ENCODE measurements around the gene FXN. TPM values are rescaled to one million over a fixed set of nuclear protein-coding genes. Genes with fewer than 3 reads are reported as not detected.

FXN gene
- total and polyA plus RNA-seq, 2 experiments from 2014 or later: 12.2 to 31.5 TPM

- no peaks in the 10 kb centered on the region for H3K9me3 ChIP-seq (ENCODE audit: low read depth)
- H3K4me3 ChIP-seq: no peak overlapping the region
- no peaks in the 10 kb centered on the region for H3K27me3 ChIP-seq
- peak; percentile 86 for DNase-seq (ENCODE audit: low spot score)
- no peaks in the 10 kb centered on the region for H3K79me2 ChIP-seq
- no peaks in the 10 kb centered on the region for H4K20me1 ChIP-seq (ENCODE audit: insufficient read depth, poor library complexity, severe bottlenecking)
- no peak for TF ChIP-seq EZH2phosphoT487 (IDR thresholded peaks at IDR 0.05; ENCODE audit: low read depth, severe bottlenecking, unreplicated experiment)
- no peak for TF ChIP-seq EZH2 (IDR thresholded peaks at IDR 0.05; ENCODE audit: borderline replicate concordance)
- TF ChIP-seq, protein P1, sequence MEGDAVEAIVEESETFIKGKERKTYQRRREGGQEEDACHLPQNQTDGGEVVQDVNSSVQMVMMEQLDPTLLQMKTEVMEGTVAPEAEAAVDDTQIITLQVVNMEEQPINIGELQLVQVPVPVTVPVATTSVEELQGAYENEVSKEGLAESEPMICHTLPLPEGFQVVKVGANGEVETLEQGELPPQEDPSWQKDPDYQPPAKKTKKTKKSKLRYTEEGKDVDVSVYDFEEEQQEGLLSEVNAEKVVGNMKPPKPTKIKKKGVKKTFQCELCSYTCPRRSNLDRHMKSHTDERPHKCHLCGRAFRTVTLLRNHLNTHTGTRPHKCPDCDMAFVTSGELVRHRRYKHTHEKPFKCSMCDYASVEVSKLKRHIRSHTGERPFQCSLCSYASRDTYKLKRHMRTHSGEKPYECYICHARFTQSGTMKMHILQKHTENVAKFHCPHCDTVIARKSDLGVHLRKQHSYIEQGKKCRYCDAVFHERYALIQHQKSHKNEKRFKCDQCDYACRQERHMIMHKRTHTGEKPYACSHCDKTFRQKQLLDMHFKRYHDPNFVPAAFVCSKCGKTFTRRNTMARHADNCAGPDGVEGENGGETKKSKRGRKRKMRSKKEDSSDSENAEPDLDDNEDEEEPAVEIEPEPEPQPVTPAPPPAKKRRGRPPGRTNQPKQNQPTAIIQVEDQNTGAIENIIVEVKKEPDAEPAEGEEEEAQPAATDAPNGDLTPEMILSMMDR (IDR thresholded peaks at IDR 0.05; ENCODE audit: poor library complexity): peak; percentile 88
- no peaks in the 10 kb centered on the region for H3K9me2 ChIP-seq (replicated peaks; ENCODE audit: insufficient read depth)
- no peak overlapping the region for H2AFZ ChIP-seq
- WGBS (ENCODE audit: low lambda C conversion rate, missing lambda C conversion rate): 37% methylated on average over 10 of the region's 10 CpGs
- H3K27ac ChIP-seq: no peak overlapping the region
- H3K36me3 ChIP-seq (replicated peaks; ENCODE audit: insufficient read depth, low read depth): no peaks in the 10 kb centered on the region
- peaks cover 2% of the 10 kb centered on the region for H3K4me1 ChIP-seq (ENCODE audit: insufficient read depth)
- H3K4me2 ChIP-seq: no peak overlapping the region
Observed at GRCh38 chr9:68999393-69000105, 36.0 kb upstream of the FXN start.

DNA sequence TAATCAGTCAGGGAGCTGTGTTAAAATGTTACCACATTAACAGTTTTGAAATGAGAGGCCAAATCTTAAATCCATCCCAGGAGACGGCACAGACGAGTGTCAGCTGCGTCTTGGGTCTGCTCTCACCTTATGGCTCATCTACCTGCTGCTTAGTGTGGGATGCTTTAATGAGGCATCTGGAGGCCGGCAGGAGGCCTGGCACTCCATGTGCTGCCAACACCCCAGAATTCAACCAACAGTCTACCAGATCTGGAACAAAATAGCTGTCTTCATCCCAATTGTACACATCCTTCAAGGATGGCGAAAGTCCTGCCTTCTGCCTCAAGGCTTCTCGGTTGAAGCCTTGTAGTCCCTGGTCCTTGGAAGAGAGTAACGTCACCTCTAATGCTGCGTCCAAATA is 33.6 kb upstream of the FXN start:
- TF ChIP-seq, protein P1 (IDR thresholded peaks at IDR 0.05; ENCODE audit: poor library complexity): no peak
- TF ChIP-seq EZH2phosphoT487 (IDR thresholded peaks at IDR 0.05; ENCODE audit: low read depth, severe bottlenecking, unreplicated experiment) (no peak), EZH2 (IDR thresholded peaks at IDR 0.05; ENCODE audit: borderline replicate concordance) (no peak)
- Histone ChIP-seq H3K4me2 (no peak overlapping the region), H3K4me3 (no peak overlapping the region), H3K27me3 (no peaks in the 10 kb centered on the region), H3K9me3 (ENCODE audit: low read depth) (no peaks in the 10 kb centered on the region), H3K79me2 (no peaks in the 10 kb centered on the region), H3K9me2 (replicated peaks; ENCODE audit: insufficient read depth) (no peaks in the 10 kb centered on the region), H4K20me1 (ENCODE audit: insufficient read depth, poor library complexity, severe bottlenecking) (no peaks in the 10 kb centered on the region), H2AFZ (no peak overlapping the region), H3K4me1 (ENCODE audit: insufficient read depth) (peaks cover 3% of the 10 kb centered on the region), H3K27ac (no peak overlapping the region), H3K36me3 (replicated peaks; ENCODE audit: insufficient read depth, low read depth) (no peaks in the 10 kb centered on the region)
- 72% methylated on average over 8 of the region's 8 CpGs for WGBS (ENCODE audit: low lambda C conversion rate, missing lambda C conversion rate)
- DNase-seq (ENCODE audit: low spot score): no peak

GRCh38 chr9:69003051-69003450 is 32.5 kb upstream of the FXN start:
- H3K4me2 ChIP-seq: no peak overlapping the region
- no peaks in the 10 kb centered on the region for H3K9me3 ChIP-seq (ENCODE audit: low read depth)
- TF ChIP-seq, protein P1 (IDR thresholded peaks at IDR 0.05; ENCODE audit: poor library complexity): no peak
- TF ChIP-seq EZH2phosphoT487 (IDR thresholded peaks at IDR 0.05; ENCODE audit: low read depth, severe bottlenecking, unreplicated experiment): no peak
- TF ChIP-seq EZH2 (IDR thresholded peaks at IDR 0.05; ENCODE audit: borderline replicate concordance): no peak
- no peak for DNase-seq (ENCODE audit: low spot score)
- no peak overlapping the region for H3K27ac ChIP-seq
- 86% methylated on average over 8 of the region's 8 CpGs for WGBS (ENCODE audit: low lambda C conversion rate, missing lambda C conversion rate)
- no peak overlapping the region for H3K4me3 ChIP-seq
- H2AFZ ChIP-seq: no peak overlapping the region
- H3K4me1 ChIP-seq (ENCODE audit: insufficient read depth): peaks cover 3% of the 10 kb centered on the region
- H3K9me2 ChIP-seq (replicated peaks; ENCODE audit: insufficient read depth): no peaks in the 10 kb centered on the region
- no peaks in the 10 kb centered on the region for H4K20me1 ChIP-seq (ENCODE audit: insufficient read depth, poor library complexity, severe bottlenecking)
- H3K79me2 ChIP-seq: no peaks in the 10 kb centered on the region
- H3K27me3 ChIP-seq: no peaks in the 10 kb centered on the region
- no peaks in the 10 kb centered on the region for H3K36me3 ChIP-seq (replicated peaks; ENCODE audit: insufficient read depth, low read depth)

Measured in hepatocyte (in vitro differentiated cells).